ENCODE measurements around the gene DPP4.

Gene DPP4

GRCh38 chr2:162073888-162074631, at the start of gene DPP4:
Gene DPP4, minus strand, starts transcription at chr2:162074215. Its CDS starts 234 bp downstream, at chr2:162073981.
- in situ Hi-C loops (cut with MboI; ENCODE audit: low sequenced_read_pairs): no loop called here

GRCh38 chr2:162118166-162119031, 44.4 kb upstream of the DPP4 start:
- in situ Hi-C loops (cut with MboI; ENCODE audit: low sequenced_read_pairs): no loop called here

- in situ Hi-C loops (cut with MboI; ENCODE audit: low sequenced_read_pairs): no loop called here
Measured at GRCh38 chr2:162116352-162116751, 42.3 kb upstream of the DPP4 start.

- in situ Hi-C loops (cut with MboI; ENCODE audit: low sequenced_read_pairs): no loop called here
Measured at GRCh38 chr2:162115076-162115475, 41.1 kb upstream of the DPP4 start.

- in situ Hi-C loops (cut with MboI; ENCODE audit: low sequenced_read_pairs): no loop called here
Measured at GRCh38 chr2:162114271-162114670, 40.3 kb upstream of the DPP4 start.

- in situ Hi-C loops (cut with MboI; ENCODE audit: low sequenced_read_pairs): no loop called here
Measured at GRCh38 chr2:162113776-162114168, 39.8 kb upstream of the DPP4 start.

- in situ Hi-C loops (cut with MboI; ENCODE audit: low sequenced_read_pairs): no loop called here
Measured at GRCh38 chr2:162113088-162113775, 39.2 kb upstream of the DPP4 start.

- in situ Hi-C loops (cut with MboI; ENCODE audit: low sequenced_read_pairs): no loop called here
Measured at GRCh38 chr2:162111958-162112850, 38.2 kb upstream of the DPP4 start.

GRCh38 chr2:162107361-162107901, 33.4 kb upstream of the DPP4 start:
- in situ Hi-C loops (cut with MboI; ENCODE audit: low sequenced_read_pairs): no loop called here

GRCh38 chr2:162106746-162107145, 32.7 kb upstream of the DPP4 start:
- in situ Hi-C loops (cut with MboI; ENCODE audit: low sequenced_read_pairs): no loop called here

GRCh38 chr2:162106146-162106551, 32.1 kb upstream of the DPP4 start:
- in situ Hi-C loops (cut with MboI; ENCODE audit: low sequenced_read_pairs): no loop called here

- in situ Hi-C loops (cut with MboI; ENCODE audit: low sequenced_read_pairs): no loop called here
Measured at GRCh38 chr2:162103443-162104009, 29.5 kb upstream of the DPP4 start.

- in situ Hi-C loops (cut with MboI; ENCODE audit: low sequenced_read_pairs): no loop called here
Measured at GRCh38 chr2:162100579-162100978, 26.6 kb upstream of the DPP4 start.

- in situ Hi-C loops (cut with MboI; ENCODE audit: low sequenced_read_pairs): no loop called here
Measured at GRCh38 chr2:162099836-162100235, 25.8 kb upstream of the DPP4 start.

GRCh38 chr2:162092658-162093556, 18.9 kb upstream of the DPP4 start:
- in situ Hi-C loops (cut with MboI; ENCODE audit: low sequenced_read_pairs): no loop called here

- in situ Hi-C loops (cut with MboI; ENCODE audit: low sequenced_read_pairs): no loop called here
Measured at GRCh38 chr2:162092008-162092390, 18.0 kb upstream of the DPP4 start.

GRCh38 chr2:162091325-162092007, 17.5 kb upstream of the DPP4 start:
- in situ Hi-C loops (cut with MboI; ENCODE audit: low sequenced_read_pairs): no loop called here

GRCh38 chr2:162090109-162090508, 16.1 kb upstream of the DPP4 start:
- in situ Hi-C loops (cut with MboI; ENCODE audit: low sequenced_read_pairs): no loop called here

Measured in HL-60/S4 treated with retinoic acid at 250 ng/mL for 4 days and 3 days (cell line).